DND-41 (cell line): ENCODE results near the gene ASCL2.

Source experiments
- EZH2 ChIP-seq: IDR thresholded peaks from 3 replicates; pipeline ENCODE4 v1.6.1; 2012; ENCODE audit warnings: borderline replicate concordance, low read depth, mild to moderate bottlenecking, moderate library complexity, low read length, inconsistent platforms; ENCODE audit not compliant: severe bottlenecking
- TF ChIP-seq, protein P1 (sequence below): IDR thresholded peaks from 2 replicates; pipeline ENCODE4 v1.5.1; 2012; ENCODE audit warnings: borderline replicate concordance, low read length, moderate library complexity, mild to moderate bottlenecking; ENCODE audit not compliant: poor library complexity, severe bottlenecking; ENCODE audit errors: extremely low read depth

DNA sequence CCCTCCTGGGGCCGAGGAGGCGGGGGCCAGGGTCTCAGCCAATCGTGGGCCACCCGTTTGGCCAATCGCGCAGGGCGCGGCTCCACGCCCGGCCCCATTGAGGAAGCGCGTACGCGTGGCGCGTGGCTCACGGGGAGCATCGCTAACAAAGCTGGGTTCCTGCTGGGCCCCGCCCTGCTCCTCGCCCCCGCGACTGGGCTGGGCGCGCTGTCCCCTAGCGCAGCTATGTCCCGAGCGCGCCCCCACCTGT, 614 bp upstream of the ASCL2 start:
- TF ChIP-seq, protein P1, sequence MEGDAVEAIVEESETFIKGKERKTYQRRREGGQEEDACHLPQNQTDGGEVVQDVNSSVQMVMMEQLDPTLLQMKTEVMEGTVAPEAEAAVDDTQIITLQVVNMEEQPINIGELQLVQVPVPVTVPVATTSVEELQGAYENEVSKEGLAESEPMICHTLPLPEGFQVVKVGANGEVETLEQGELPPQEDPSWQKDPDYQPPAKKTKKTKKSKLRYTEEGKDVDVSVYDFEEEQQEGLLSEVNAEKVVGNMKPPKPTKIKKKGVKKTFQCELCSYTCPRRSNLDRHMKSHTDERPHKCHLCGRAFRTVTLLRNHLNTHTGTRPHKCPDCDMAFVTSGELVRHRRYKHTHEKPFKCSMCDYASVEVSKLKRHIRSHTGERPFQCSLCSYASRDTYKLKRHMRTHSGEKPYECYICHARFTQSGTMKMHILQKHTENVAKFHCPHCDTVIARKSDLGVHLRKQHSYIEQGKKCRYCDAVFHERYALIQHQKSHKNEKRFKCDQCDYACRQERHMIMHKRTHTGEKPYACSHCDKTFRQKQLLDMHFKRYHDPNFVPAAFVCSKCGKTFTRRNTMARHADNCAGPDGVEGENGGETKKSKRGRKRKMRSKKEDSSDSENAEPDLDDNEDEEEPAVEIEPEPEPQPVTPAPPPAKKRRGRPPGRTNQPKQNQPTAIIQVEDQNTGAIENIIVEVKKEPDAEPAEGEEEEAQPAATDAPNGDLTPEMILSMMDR = no peak
- TF ChIP-seq EZH2 = no peak
